H4 (cell line): ENCODE measurements around the gene LUC7L. TPM values are rescaled to one million over a fixed set of nuclear protein-coding genes. Genes with fewer than 3 reads are reported as not detected.
"Not testable (repeated sequence)": the region's sequence is repeated elsewhere in the genome, so short reads cannot be mapped to it uniquely, and the experiment has no call there.

Experiments used
- DNase-seq: peaks from one replicate; pipeline ENCODE4 v3.0.0-alpha.2; 2015; ENCODE audit warnings: low spot score
- total RNA-seq: library from RNA; depleted of rRNA; stranded (reverse); fragments of >200 nt; shearing (Covaris generic); gene quantifications from 2 replicates; pipeline ENCODE4 v1.2.3, GENCODE V29; 2014

LUC7L gene
- total RNA-seq, 1 experiment from 2014 or later, result 39.6 TPM

DNA sequence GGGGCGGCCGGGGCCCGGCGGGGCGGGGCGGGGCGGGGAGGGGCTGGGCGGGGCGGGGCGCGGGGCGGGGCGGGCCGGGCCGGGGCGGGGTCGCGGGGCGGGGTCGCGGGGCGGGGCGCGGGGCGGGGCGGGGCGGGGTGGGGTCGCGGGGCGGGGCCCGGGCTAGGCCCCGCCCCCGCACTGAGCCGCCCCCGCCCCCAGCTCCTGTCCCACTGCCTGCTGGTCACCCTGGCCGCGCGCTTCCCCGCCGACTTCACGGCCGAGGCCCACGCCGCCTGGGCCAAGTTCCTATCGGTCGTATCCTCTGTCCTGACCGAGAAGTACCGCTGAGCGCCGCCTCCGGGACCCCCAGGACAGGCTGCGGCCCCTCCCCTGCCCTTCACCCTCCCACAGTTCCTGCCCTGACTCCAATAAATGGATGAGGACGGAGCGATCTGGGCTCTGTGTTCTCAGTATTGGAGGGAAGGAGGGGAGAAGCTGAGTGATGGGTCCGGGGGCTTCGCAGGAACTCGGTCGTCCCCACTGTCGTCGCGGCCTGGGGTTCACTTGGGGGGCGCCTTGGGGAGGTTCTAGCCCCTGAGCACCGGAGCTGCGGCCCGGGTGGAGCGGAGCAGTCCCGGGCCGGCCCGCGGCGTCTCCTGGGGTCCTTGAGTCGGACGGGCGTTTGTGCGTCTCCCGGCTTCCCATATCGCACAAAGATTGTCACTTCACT, 64.3 kb downstream of the LUC7L start:
- no peak for DNase-seq

GRCh38 chr16:164134-164823, 65.0 kb downstream of the LUC7L start:
- DNase-seq, result not testable (repeated sequence)

- not testable (repeated sequence) for DNase-seq
These were observed 65.6 kb downstream of the LUC7L start for GRCh38 chr16:163696-164095.

- DNase-seq, result not testable (repeated sequence)
These were observed 66.1 kb downstream of the LUC7L start for GRCh38 chr16:163139-163538.

- DNase-seq, result no peak
These were observed 66.8 kb downstream of the LUC7L start for GRCh38 chr16:162271-162991.

DNA sequence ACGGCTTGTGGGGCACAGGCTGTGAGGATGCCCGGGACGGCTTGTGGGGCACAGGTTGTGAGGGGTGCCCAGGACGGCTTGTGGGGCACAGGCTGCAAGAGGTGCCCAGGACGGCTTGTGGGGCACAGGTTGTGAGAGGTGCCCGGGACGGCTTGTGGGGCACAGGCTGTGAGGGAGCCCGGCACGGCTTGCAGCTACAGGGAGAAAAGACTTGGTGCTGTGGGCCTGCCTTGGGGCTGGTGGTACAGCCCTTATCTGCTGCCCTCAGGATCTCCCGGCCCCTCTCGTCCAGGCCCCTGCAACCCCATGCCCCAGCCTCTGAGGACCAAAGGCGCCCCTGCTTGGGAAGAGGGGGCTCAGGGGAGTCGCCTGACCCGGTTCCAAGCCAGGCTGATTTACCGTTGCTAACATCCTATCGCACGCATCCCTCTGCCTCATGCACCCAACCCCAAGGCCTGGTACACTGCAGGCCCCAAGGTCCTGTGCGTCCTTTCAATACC, 68.5 kb downstream of the LUC7L start:
- DNase-seq, result no peak

DNA sequence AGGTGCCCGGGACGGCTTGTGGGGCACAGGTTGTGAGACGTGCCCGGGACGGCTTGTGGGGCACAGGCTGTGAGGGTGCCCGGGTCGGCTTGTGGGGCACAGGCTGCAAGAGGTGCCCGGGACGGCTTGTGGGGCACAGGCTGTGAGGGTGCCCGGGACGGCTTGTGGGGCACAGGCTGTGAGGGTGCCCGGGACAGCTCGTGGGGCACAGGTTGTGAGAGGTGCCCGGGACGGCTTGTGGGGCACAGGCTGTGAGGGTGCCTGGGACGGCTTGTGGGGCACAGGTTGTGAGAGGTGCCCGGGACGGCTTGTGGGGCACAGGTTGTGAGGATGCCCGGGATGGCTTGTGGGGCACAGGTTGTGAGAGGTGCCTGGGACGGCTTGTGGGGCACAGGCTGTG, 69.0 kb downstream of the LUC7L start:
- not testable (repeated sequence) for DNase-seq

DNA sequence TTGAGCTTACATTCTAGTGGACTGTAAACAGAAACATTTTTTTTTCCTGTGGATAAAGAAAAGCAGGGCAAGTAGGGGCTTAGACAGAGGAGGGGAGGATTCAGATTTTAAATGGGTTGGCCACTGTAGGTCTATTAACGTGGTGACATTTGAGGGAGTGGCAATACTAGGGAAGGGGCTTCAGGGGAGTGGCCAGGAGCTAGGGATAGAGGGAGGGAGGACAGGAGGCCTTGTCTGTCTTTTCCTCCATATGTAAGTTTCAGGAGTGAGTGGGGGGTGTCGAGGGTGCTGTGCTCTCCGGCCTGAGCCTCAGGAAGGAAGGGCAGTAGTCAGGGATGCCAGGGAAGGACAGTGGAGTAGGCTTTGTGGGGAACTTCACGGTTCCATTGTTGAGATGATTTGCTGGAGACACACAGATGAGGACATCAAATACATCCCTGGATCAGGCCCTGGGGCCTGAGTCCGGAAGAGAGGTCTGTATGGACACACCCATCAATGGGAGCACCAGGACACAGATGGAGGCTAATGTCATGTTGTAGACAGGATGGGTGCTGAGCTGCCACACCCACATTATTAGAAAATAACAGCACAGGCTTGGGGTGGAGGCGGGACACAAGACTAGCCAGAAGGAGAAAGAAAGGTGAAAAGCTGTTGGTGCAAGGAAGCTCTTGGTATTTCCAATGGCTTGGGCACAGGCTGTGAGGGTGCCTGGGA, 70.0 kb downstream of the LUC7L start:
- DNase-seq, result no peak

- DNase-seq, result no peak
These were observed 74.2 kb downstream of the LUC7L start for GRCh38 chr16:155031-155398.

GRCh38 chr16:154217-155030, 74.8 kb downstream of the LUC7L start:
- no peak for DNase-seq

DNA sequence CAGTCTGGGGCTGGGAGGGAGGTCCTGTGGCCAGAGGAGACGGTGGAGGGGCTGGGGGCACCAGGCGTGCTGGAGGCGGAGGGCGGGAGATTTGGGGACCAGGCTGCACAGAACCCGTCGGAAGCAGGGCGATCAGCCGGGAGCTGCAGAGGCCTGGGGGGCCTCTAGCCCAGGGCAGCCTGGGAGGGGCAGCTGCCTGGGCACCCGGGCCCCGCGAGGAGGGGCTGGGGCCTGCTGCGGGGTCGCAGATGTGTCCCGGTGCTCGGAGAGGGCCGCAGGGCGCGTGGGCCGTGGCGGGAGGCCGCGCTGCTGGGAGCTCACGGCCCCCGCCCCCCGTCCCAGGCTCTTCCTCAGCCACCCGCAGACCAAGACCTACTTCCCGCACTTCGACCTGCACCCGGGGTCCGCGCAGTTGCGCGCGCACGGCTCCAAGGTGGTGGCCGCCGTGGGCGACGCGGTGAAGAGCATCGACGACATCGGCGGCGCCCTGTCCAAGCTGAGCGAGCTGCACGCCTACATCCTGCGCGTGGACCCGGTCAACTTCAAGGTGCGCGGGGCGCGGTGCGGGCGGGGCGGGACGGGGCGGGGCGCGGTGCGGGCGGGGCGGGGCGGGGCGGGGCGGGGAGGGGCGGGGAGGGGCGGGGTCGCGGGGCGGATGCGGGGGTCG, 75.6 kb downstream of the LUC7L start:
- DNase-seq, result not testable (repeated sequence)

DNA sequence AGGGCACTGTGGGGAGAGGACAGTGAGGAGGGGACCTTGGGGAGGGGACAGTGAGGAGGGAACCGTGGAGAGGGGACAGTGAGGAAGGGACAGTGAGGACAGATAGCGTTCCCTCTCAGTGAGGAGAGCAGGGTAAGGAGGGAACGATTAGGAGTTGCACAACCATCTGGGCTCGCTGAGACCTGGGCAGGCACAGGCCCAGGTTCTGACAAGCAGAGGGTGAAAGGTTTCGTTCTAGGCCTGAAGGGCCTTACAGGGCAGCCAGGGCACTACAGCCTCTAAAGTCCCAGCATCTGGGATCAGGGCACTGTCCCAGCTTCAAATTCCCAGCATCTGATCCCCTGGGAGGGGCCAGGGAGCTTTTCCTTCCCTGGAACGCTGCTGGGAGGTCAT, 76.1 kb downstream of the LUC7L start:
- DNase-seq, result not testable (repeated sequence)

DNA sequence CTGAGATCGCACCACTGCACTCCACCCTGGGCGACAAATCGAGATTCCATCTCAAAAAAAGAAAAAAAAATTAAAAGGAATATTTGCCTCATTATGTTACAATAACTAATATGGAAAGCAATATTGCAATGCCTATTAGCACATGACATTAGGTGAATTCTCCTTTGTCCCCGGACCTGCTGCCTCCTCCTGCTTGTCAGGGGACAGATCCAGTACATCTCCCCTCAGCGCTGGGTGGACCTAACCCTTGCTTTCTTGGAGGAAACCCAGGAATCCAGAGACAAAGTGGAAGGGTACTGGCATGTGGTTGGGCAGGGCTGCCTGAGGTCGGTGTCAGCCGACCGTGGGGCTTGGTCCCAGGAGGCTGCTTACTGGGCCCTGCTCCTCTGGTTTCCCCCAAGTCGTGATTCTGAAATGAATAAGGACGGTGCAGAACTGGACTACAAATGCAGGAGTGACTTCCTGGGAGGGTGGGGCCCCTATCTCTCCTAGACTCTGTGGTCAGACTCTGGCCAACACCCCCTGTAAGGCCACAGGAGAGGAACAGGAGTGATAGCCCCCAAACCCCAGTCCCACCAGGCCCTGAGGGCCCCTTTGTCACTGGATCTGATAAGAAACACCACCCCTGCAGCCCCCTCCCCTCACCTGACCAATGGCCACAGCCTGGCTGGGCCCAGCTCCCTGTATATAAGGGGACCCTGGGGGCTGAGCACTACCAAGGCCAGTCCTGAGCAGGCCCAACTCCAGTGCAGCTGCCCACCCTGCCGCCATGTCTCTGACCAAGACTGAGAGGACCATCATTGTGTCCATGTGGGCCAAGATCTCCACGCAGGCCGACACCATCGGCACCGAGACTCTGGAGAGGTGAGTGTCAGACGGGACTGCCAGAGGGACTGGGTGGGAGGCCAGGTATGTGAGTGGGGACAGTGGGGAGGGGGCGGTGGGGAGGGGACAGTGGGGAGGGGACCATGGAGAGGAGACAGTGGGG, 76.8 kb downstream of the LUC7L start, which contains the start of gene HBZ:
HBZ (plus strand) TSS at position 504 of the 988 bp plus-strand sequence; CDS start at position 770, 266 bp downstream.
- no peak for DNase-seq

GRCh38 chr16:149024-149660, 80.1 kb downstream of the LUC7L start:
- DNase-seq, result no peak

DNA sequence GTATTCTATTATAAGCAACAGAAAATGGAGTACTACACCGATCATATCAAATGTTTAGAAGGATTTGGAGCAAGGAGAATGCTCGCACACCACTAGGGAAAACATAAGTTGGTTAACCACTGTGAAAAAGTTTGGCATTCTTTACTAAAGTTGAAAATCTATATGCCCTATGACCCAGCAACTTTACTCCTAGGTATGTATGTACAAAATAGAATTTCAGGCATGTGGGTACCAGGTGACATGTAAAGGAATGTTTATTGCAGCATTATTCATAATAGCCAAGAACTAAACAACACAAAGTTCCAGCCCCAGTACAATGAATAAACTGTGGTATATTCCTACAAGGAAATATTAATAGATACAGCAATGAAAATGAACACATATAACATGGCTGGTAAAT, 82.6 kb downstream of the LUC7L start:
- no peak for DNase-seq

DNA sequence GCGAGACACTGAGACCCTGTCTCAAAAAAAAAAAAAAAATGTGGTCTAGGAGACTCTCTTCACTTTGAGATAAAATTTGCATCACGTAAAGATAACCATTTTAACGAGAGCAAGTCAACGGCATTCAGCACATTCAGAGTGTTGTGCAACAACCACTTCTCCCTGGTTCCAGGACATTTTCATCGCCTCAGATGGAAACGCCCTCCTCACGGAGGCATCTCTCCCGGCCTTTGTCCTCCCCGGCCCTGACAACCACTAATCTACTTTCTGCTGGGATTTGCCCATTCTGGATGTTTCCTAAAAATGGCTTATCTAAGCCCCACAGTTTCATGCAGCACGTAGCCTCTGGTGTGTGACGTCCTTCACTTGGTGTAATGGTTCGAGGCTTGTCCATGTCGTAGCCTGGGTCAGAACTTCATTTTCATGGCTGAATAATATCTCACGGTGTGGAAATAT, 84.4 kb downstream of the LUC7L start:
- DNase-seq, result no peak

GRCh38 chr16:143456-143855, 85.8 kb downstream of the LUC7L start:
- no peak for DNase-seq

- DNase-seq, result no peak
These were observed 86.2 kb downstream of the LUC7L start for GRCh38 chr16:143047-143446.
